Rectal smooth muscle tissue (tissue), 1 donor: Measurements from ENCODE around the gene FHOD3.

Experiments used
- H3K27ac ChIP-seq: one replicate; pipeline ENCODE4 v1.7.0; 2013; ENCODE audit warnings: low read depth, low read length, inconsistent platforms
- H3K27me3 ChIP-seq: one replicate; pipeline ENCODE4 v1.7.0; 2013; ENCODE audit warnings: low read length; ENCODE audit not compliant: control insufficient read depth, insufficient read depth
- H3K36me3 ChIP-seq: one replicate; pipeline ENCODE4 v1.7.0; 2013; ENCODE audit warnings: low read length; ENCODE audit not compliant: control insufficient read depth, insufficient read depth
- H3K4me1 ChIP-seq: one replicate; pipeline ENCODE4 v1.7.0; 2013; ENCODE audit warnings: low read length; ENCODE audit not compliant: control insufficient read depth, insufficient read depth
- H3K4me3 ChIP-seq: one replicate; pipeline ENCODE4 v1.7.0; 2013; ENCODE audit warnings: low read length
- H3K9ac ChIP-seq: one replicate; pipeline ENCODE4 v1.7.0; 2013; ENCODE audit warnings: low read length

Gene FHOD3

GRCh38 chr18:36560187-36560586 is 262.7 kb downstream of the FHOD3 start:
- Histone ChIP-seq H3K9ac (no peak overlapping the region), H3K27me3 (no peaks in the 10 kb centered on the region), H3K36me3 (no peaks in the 10 kb centered on the region), H3K4me1 (no peaks in the 10 kb centered on the region), H3K4me3 (no peak overlapping the region), H3K27ac (no peak overlapping the region)

GRCh38 chr18:36561046-36561445 is 263.5 kb downstream of the FHOD3 start:
- Histone ChIP-seq H3K4me3 (no peak overlapping the region), H3K27ac (no peak overlapping the region), H3K27me3 (no peaks in the 10 kb centered on the region), H3K9ac (no peak overlapping the region), H3K36me3 (no peaks in the 10 kb centered on the region), H3K4me1 (no peaks in the 10 kb centered on the region)

GRCh38 chr18:36564841-36565240 is 267.3 kb downstream of the FHOD3 start:
- H3K36me3 ChIP-seq = no peaks in the 10 kb centered on the region

GRCh38 chr18:36567800-36568199 is 270.3 kb downstream of the FHOD3 start:
- Histone ChIP-seq H3K9ac (no peak overlapping the region), H3K4me1 (no peaks in the 10 kb centered on the region), H3K36me3 (no peaks in the 10 kb centered on the region), H3K27ac (no peak overlapping the region), H3K4me3 (no peak overlapping the region), H3K27me3 (no peaks in the 10 kb centered on the region)

More at GRCh38 chr18:36564841-36565240, 267.3 kb downstream of the FHOD3 start:
- Histone ChIP-seq H3K4me1 (no peaks in the 10 kb centered on the region), H3K9ac (no peak overlapping the region), H3K4me3 (no peak overlapping the region), H3K27ac (no peak overlapping the region), H3K27me3 (no peaks in the 10 kb centered on the region)

- Histone ChIP-seq H3K4me1 (no peaks in the 10 kb centered on the region), H3K36me3 (no peaks in the 10 kb centered on the region), H3K27me3 (no peaks in the 10 kb centered on the region), H3K4me3 (no peak overlapping the region), H3K9ac (no peak overlapping the region), H3K27ac (no peak overlapping the region)
Measured at GRCh38 chr18:36568487-36568886, 271.0 kb downstream of the FHOD3 start.

- no peaks in the 10 kb centered on the region for H3K4me1 ChIP-seq
- H3K27ac ChIP-seq = no peak overlapping the region
- no peak overlapping the region for H3K4me3 ChIP-seq
- no peak overlapping the region for H3K9ac ChIP-seq
- H3K27me3 ChIP-seq = no peaks in the 10 kb centered on the region
- H3K36me3 ChIP-seq = no peaks in the 10 kb centered on the region
Measured at GRCh38 chr18:36572135-36572856, 274.8 kb downstream of the FHOD3 start.

- no peak overlapping the region for H3K9ac ChIP-seq
- no peak overlapping the region for H3K27ac ChIP-seq
Measured at GRCh38 chr18:36576339-36576738, 278.8 kb downstream of the FHOD3 start.

GRCh38 chr18:36578871-36579710 is 281.6 kb downstream of the FHOD3 start:
- Histone ChIP-seq H3K36me3 (no peaks in the 10 kb centered on the region), H3K9ac (no peak overlapping the region), H3K27me3 (no peaks in the 10 kb centered on the region), H3K4me1 (no peaks in the 10 kb centered on the region), H3K4me3 (no peak overlapping the region), H3K27ac (no peak overlapping the region)

More at GRCh38 chr18:36576339-36576738, 278.8 kb downstream of the FHOD3 start:
- H3K4me1 ChIP-seq = no peaks in the 10 kb centered on the region
- H3K4me3 ChIP-seq = no peak overlapping the region
- no peaks in the 10 kb centered on the region for H3K36me3 ChIP-seq
- H3K27me3 ChIP-seq = no peaks in the 10 kb centered on the region

GRCh38 chr18:36580266-36580665 is 282.8 kb downstream of the FHOD3 start:
- Histone ChIP-seq H3K36me3 (no peaks in the 10 kb centered on the region), H3K4me3 (no peak overlapping the region), H3K4me1 (no peaks in the 10 kb centered on the region), H3K27me3 (no peaks in the 10 kb centered on the region), H3K9ac (no peak overlapping the region), H3K27ac (no peak overlapping the region)

GRCh38 chr18:36580874-36581750 is 283.6 kb downstream of the FHOD3 start:
- Histone ChIP-seq H3K27me3 (no peaks in the 10 kb centered on the region), H3K4me1 (no peaks in the 10 kb centered on the region), H3K36me3 (no peaks in the 10 kb centered on the region), H3K4me3 (no peak overlapping the region), H3K9ac (no peak overlapping the region), H3K27ac (no peak overlapping the region)

- no peaks in the 10 kb centered on the region for H3K36me3 ChIP-seq
Measured at GRCh38 chr18:36582988-36583745, 285.7 kb downstream of the FHOD3 start.

More at GRCh38 chr18:36582988-36583745, 285.7 kb downstream of the FHOD3 start:
- no peak overlapping the region for H3K4me3 ChIP-seq
- no peaks in the 10 kb centered on the region for H3K4me1 ChIP-seq
- H3K27ac ChIP-seq = no peak overlapping the region
- H3K9ac ChIP-seq = no peak overlapping the region
- no peaks in the 10 kb centered on the region for H3K27me3 ChIP-seq
